ENCODE data around the gene CNTNAP2.

DNA sequence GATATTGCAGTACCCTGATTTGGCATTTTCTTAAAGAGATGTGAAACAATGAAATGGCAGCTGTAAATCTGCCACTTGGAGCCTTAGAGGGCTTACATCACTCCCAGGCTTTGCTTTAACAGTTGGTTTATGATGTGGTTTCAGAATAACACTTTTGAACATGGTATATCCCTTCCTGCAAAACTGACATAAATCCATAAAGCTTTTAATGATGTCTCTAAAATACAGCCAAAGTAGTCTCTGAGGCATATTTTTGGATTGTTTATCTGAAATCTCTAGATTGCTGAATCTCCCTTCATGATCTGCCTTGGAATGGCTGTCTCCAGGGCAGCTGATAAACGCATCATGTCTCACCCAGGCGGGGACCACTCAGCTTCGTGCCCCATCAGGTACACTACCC lies 2096.1 kb downstream of the CNTNAP2 start:
- TF ChIP-seq, protein P1, sequence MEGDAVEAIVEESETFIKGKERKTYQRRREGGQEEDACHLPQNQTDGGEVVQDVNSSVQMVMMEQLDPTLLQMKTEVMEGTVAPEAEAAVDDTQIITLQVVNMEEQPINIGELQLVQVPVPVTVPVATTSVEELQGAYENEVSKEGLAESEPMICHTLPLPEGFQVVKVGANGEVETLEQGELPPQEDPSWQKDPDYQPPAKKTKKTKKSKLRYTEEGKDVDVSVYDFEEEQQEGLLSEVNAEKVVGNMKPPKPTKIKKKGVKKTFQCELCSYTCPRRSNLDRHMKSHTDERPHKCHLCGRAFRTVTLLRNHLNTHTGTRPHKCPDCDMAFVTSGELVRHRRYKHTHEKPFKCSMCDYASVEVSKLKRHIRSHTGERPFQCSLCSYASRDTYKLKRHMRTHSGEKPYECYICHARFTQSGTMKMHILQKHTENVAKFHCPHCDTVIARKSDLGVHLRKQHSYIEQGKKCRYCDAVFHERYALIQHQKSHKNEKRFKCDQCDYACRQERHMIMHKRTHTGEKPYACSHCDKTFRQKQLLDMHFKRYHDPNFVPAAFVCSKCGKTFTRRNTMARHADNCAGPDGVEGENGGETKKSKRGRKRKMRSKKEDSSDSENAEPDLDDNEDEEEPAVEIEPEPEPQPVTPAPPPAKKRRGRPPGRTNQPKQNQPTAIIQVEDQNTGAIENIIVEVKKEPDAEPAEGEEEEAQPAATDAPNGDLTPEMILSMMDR (IDR thresholded peaks at IDR 0.05; ENCODE audit: low read depth, low read length, missing input control), result no peak
- no peak for TF ChIP-seq GABPA (IDR thresholded peaks at IDR 0.05 in 1 of 2, conservative IDR thresholded peaks at IDR 0.05 in 1 of 2)
- TF ChIP-seq HNF4A (conservative IDR thresholded peaks at IDR 0.05), result no peak
- TF ChIP-seq YY1 (IDR thresholded peaks at IDR 0.05), result no peak
- no peak for TF ChIP-seq RAD21 (IDR thresholded peaks at IDR 0.05)
- TF ChIP-seq, protein P2, sequence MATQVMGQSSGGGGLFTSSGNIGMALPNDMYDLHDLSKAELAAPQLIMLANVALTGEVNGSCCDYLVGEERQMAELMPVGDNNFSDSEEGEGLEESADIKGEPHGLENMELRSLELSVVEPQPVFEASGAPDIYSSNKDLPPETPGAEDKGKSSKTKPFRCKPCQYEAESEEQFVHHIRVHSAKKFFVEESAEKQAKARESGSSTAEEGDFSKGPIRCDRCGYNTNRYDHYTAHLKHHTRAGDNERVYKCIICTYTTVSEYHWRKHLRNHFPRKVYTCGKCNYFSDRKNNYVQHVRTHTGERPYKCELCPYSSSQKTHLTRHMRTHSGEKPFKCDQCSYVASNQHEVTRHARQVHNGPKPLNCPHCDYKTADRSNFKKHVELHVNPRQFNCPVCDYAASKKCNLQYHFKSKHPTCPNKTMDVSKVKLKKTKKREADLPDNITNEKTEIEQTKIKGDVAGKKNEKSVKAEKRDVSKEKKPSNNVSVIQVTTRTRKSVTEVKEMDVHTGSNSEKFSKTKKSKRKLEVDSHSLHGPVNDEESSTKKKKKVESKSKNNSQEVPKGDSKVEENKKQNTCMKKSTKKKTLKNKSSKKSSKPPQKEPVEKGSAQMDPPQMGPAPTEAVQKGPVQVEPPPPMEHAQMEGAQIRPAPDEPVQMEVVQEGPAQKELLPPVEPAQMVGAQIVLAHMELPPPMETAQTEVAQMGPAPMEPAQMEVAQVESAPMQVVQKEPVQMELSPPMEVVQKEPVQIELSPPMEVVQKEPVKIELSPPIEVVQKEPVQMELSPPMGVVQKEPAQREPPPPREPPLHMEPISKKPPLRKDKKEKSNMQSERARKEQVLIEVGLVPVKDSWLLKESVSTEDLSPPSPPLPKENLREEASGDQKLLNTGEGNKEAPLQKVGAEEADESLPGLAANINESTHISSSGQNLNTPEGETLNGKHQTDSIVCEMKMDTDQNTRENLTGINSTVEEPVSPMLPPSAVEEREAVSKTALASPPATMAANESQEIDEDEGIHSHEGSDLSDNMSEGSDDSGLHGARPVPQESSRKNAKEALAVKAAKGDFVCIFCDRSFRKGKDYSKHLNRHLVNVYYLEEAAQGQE (IDR thresholded peaks at IDR 0.05), result no peak
- no peak for TF ChIP-seq JUND (IDR thresholded peaks at IDR 0.05)
- no peak for TF ChIP-seq FOXA1 (IDR thresholded peaks at IDR 0.05)
- TF ChIP-seq, protein P3, sequence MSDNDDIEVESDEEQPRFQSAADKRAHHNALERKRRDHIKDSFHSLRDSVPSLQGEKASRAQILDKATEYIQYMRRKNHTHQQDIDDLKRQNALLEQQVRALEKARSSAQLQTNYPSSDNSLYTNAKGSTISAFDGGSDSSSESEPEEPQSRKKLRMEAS (IDR thresholded peaks at IDR 0.05), result no peak
- no peak for TF ChIP-seq EGR1 (IDR thresholded peaks at IDR 0.05; ENCODE audit: low read depth in 2 of 2)
- no peak for TF ChIP-seq TAF1 (conservative IDR thresholded peaks at IDR 0.05)
- TF ChIP-seq NR2F2 (IDR thresholded peaks at IDR 0.05), result no peak
- TF ChIP-seq, protein P4, sequence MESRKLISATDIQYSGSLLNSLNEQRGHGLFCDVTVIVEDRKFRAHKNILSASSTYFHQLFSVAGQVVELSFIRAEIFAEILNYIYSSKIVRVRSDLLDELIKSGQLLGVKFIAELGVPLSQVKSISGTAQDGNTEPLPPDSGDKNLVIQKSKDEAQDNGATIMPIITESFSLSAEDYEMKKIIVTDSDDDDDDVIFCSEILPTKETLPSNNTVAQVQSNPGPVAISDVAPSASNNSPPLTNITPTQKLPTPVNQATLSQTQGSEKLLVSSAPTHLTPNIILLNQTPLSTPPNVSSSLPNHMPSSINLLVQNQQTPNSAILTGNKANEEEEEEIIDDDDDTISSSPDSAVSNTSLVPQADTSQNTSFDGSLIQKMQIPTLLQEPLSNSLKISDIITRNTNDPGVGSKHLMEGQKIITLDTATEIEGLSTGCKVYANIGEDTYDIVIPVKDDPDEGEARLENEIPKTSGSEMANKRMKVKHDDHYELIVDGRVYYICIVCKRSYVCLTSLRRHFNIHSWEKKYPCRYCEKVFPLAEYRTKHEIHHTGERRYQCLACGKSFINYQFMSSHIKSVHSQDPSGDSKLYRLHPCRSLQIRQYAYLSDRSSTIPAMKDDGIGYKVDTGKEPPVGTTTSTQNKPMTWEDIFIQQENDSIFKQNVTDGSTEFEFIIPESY (IDR thresholded peaks at IDR 0.05), result no peak
